GM18519 (cell line): Measurements from ENCODE around the gene DCLRE1B.

Source experiments
- ATAC-seq: cut with Tn5 transposase; IDR thresholded peaks from one replicate; pipeline ENCODE4 v1.9.1; 2021; ENCODE audit warnings: mild to moderate bottlenecking, moderate library complexity; ENCODE audit not compliant: unreplicated experiment, low FRiP score

DCLRE1B gene

DNA sequence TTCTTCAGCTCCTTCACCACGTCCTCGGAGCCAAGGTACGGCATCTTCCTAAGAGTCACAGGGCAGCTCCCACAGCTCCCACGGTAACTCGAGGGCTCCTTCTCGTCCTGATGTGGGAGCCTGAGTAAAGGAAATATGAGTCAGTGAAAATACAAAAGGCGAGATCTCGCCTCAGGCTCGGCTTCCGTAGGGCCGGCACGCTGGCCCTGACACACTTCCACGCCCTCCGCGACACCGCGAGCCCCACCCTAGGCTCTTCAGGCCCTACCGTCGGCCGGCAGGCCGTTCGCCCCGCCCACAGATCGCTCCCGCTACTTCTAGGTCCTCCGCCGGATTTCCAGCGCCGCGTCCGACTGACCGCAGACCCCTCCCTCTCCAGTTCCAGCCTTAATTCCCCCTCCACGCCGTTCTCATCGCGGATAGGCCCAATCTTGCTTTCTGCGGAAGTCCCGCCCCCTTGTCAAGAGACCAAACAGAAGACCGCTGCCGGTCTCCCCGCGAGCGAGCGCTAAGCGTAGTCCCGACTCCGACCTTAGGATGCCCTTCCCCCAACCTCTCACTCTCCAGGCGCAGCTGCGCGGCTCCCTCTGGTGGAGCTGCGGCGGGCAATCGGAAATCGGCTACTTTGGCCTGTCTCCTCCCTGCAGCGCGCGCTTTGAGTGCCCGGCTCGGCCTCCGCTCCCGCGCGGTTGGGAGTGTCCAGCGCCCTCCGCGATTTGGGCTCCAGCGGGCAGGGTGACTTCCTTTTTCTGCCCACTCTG lies at the start of gene DCLRE1B, which contains the start of gene AP4B1:
Gene DCLRE1B, plus strand, starts transcription at position 653 of the 761 bp plus-strand sequence. CDS start 261 bp downstream, outside the sequence.
Gene AP4B1, minus strand, starts transcription at position 126 of the 761 bp plus-strand sequence. Its CDS starts 82 bp downstream, at position 44.
- peak; percentile 79 for ATAC-seq

DNA sequence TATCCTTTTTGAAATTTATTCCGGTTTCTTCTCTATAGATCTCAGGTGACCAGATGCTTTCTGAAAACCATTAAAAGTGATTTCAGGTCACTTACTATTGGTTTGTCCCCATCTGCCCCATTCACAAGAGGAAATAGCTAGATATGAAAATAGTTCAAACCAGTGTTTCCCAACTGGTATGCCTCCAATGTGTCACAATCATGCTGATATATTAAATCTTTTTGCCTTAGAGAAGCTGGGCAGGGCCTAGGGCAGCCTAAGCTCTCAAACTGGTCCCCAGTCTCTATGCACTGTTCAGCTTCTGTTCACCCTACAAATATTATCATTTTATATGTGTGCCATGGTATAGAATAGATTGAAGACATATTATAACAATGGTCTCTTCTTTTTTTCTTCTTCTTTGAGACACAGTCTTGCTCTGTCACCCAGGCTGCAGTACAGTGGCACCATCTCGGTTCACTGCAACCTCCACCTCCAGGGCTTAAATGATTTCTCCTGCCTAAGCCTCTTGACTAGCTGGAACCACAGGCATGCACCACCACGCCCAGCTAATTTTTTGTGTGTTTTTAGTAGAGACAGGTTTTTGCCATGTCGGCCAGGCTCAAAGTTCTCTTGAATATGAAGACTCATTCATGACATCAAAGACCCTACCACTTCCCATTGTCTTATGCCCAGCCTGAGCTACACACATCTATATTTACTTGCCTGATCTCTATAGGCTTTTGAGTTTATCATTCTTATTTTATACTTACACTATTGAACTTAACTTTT lies 49.3 kb upstream of the DCLRE1B start:
- ATAC-seq, result no peak

DNA sequence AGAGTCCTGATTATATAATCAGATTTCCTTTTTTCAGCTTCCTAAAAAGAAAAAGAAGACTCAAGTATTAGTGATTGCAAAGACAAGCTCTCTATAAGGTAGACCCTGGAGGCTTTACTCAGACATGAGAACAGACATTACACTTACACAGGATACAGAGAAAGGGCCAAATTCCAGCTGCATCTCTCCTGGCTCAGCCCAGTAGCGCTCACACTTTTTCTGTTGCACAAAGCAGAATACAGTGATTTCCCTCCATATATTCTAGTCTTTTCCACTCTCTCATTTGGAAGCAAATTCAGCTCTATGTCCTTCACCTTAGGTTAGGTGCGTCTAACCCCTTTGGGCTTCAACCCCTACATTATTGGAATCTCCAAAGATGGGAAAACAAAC lies 48.7 kb upstream of the DCLRE1B start:
- ATAC-seq, result no peak

DNA sequence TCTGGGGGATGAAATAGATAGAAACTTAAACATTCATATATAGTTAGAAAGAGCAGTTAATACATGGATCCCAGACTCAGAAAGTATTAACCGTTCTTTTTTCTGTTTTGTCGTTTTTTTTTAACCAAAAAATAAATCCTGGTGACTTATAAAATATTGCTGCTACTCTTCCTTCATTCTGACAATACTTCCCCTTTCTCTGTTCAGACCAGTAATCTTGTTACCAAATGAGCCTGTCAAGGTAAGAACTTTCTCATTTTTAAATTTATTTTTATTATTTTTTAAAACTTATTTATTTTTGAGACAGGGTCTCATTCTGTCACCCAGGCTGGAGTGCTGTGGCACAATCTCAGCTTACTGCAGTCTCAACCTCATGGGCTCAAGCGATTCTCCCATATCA lies 47.4 kb upstream of the DCLRE1B start:
- no peak for ATAC-seq

DNA sequence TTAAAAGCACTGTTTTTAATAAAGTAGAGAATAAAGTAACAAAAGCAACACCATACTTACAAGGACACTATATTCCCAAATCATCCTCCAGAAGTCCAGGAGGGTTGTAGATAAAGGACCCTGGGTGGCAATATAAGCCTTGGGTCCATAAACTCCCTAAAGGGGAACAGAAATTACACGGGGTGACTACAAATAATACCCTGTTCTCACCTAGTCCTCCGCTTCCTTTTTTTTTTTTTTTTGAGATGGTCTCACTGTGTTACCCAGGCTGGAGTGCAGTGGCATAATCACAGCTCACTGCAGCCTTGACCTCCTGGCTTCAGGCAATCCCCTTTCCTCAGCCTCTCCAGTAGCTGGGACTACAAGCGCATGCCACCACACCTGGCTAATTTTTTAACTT lies 46.7 kb upstream of the DCLRE1B start:
- ATAC-seq, result no peak

DNA sequence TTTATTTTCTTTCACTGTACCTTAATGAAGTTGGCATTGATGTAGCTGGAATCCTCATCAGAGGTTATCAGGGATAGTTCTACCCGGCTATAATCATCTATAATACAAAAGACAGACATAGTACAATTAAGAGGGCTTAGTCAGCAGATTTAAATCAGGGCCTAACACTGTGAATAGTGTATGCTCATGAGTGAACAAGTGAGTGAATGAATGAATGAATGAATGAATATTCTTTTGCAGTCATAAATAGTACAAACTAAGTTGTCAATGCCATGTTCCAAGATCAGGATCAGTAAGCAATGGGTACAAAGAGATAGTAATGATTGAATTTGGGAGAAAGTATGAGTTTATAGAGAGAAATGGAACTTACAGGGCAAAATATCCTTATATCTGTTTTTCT lies 46.1 kb upstream of the DCLRE1B start:
- ATAC-seq, result no peak

DNA sequence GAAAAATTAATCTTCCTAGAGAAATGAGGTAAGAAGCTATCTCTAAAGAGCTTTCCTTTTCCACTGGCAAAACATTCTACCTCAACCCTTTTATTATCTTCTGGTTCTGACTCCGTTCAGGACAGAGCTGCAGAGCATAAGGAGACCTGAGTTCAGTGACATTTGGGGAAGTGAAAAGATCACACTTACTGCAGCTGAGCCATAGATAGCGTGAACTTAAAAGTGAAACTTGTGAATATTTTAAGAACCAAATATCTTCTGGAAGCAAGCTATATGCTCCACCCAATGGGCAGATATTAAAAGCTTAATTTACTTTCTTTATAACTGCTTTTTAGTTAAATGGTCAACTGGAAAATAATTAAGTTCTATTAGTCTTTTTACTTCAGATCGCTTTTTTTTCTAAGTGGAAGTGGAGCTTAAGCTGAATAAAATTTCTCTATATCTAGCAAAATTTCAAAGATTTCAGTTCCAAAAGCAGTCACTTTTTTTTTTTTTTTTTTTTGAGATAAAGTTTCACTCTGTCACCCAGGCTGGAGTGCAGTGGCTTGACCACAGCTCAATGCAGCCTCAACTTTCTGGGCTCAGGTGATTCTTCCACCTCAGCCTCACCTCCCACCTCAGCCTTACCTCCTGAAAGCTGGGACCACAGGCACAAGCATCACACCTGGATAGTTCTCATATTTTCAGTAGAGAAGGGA lies 45.5 kb upstream of the DCLRE1B start:
- ATAC-seq, result peak; percentile 84

DNA sequence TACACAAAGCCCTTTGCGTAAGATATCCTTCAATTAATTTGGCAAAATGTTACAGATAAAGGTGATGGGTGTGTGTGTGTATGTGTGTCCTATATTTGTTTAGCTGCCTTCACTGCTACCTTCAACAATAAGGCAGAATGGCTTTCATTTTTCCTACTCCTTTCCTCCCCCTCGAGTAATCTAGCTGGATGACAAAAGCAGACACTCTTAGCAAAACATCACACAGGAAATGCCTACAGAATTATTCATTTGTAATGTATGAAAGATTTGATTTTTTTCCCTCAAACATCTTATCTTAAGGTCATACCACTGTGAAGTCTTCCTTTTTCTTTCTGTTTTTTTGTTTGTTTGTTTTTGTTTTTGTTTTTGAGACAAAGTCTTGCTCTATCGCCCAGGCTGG lies 44.2 kb upstream of the DCLRE1B start:
- no peak for ATAC-seq

DNA sequence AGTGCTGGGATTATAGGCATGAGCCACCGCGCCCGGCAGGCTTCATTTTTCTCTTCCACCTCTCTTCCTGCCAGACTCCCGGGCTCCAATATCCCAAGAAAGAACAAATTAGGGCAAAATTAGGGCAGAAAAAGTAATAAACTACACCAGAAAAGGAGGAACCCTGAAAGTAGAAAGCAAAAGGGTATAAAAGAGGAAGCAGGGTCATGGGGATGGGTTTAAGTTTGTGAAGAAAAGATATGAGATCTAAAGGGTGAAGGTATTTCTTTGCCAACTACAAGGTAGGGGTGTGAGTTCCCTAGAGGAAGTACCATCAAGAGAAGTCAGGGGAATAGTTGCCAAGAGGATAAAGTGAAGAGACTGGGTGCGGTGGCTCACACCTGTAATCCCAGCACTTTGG lies 43.5 kb upstream of the DCLRE1B start:
- no peak for ATAC-seq

DNA sequence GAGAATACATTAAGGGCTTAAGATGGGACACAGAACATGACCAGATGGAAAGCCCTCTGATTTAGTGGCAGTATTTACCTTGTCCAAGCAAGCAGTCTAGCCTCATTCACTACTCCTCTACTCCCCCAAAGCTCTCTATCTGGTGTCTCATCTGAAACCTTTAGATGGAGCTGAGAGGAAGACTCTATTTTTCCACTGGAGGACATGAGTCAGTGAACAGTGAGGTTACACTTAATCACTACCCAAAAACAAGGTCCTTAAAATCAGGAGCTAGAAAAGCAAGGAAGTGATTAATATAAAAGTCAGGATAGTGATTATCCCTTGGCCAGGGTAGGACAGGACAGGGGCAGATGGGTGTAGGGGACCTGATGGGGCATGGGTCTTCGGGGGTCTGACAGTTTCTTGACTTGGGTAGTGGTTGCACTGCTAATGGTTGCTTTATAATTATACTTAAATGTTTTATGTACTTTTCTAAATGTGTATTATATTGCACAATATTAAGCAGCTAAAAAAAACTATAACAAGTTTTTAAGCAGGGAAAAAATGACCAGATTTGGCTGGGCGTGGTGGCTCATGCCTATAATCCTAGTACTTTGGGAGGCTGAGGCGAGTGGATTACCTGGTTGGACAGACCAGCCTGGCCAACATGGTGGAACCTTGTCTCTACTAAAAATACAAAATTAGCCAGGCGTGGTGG lies 36.6 kb upstream of the DCLRE1B start:
- ATAC-seq, result no peak

DNA sequence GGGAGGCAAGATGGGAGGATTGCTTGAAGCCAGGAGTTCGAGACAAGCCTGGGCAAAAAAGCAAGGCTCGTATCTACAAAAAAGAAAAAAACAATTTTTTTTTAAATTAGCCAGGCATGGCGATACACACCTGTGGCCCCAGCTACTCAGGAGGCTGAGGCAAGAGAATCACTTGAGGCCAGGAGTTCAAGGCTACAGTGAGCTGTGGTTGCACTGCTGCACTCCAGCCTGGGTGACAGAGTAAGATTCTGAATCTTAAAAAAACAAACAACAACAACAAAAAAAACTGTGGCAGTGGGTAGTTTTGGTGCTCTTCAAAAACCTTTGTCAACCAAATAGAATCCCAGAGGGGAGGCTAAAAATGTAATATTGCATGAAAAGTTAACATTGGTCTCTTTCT lies 34.3 kb upstream of the DCLRE1B start:
- no peak for ATAC-seq

DNA sequence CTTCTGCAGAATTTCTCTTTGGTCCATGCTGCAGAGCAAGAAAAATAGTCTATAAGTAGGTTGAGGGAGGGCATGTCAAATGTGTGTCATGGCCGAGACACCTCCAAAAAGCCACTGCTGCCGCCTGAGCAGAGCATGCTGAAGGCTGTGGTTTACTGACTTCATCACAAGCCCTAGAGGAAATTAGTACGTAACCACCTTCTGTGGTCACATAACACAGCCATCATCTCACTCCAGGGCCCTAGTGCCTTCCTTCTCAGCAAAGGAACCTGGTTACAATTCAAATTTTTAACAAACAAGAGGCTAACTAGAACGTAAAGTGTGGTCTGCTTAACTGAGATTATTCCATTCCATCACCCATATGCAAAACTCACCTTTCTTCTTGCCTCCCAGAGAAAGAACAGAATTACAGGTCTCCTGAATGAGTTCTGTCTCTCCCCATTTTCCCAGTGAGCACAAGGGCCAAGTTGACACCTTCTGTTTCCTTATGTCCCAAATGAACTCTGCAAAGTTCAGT lies 33.5 kb upstream of the DCLRE1B start, which contains the start of gene PTPN22:
Gene PTPN22, minus strand, starts transcription at position 116 of the 517 bp plus-strand sequence.
- peak; percentile 91 for ATAC-seq

DNA sequence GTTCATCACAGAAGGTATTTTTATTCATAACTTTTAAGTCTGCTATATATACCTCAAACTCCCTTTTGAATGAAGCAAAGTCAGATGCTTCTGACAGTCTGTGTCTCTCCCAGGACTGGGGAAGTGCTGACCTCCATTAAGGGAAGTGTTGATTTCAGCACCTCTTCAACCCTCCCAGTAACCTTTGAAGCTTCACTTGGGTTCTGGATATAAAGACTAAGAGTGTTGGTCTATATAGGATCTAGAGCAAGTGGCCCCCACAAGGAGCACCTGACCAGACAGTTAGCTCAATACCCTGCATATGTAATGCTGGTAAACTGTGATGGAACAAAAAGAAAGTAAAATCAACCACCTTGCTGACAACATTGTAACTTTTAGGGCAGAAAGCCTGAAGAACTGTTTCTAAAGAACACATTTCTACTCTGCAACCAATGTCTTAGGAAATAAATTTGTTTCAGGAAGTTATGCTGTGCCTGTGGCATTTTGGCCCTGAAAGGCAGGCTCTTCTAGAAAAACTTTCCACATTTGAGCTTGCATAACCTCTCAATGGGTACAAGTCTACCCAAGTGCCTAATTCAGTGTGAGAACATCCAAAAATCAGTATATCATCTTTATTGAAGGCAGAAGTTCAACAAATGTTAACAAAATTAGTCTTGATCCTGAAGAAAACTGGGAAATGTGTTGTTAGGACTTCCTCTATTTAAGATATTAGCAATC lies 32.7 kb upstream of the DCLRE1B start:
- ATAC-seq, result no peak

DNA sequence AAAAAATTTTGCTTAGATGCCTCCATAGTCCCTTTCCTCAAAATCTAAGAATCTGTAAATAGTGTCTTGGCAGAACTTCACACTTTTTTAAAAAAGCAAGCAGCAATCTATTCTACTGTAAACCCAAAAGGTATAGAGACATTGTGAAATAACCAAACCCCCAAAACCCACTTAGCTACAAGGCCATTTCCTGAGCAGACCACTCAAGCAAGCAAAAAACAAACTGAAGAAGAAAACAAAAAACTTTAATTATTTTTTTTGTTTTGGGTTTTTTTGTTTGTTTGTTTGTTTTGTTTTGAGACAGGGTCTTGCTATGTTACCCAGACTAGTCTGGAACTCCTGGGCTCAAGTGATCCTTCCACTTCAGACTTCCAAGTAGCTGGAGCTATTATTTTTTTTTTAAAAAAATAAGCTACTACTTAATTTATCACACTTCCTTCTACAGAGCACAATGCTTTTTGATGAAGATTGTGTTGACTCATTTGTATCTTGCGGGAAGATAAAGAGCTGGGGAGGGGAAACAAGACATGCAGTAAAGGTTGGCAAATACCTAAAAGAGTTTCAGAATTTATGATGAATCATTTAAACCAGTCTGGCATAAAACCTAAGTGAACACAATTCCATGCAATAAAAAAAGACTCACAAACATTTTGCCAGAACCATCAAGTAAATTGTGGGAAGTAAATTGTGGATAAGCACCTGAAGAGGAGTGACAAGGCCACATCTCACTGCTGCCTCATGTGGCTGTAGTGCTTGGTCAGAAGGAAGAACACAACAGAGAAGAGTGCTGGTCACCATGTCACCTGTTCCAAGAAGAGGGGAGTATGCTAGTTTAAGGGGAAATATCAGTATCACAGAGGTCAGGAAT lies 30.9 kb upstream of the DCLRE1B start:
- no peak for ATAC-seq

DNA sequence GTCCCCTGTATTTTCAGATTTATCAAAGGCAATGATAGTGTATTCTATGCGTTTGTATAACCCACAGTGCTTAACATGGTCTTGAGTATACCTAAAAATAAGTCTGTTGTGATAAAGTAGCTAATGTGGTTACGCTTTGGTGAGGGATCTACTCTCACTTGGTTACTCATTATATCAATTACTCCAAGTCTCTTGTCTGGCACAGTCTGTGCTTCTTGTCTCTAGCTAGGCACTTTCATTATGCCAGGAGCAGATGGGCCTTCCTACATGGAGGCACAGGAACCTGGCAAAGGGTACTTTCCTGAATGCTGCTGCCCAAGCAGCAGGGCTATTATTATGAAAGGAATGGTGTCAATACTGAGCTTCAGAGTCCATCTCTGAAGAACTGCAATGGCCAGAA lies 29.4 kb upstream of the DCLRE1B start:
- no peak for ATAC-seq

DNA sequence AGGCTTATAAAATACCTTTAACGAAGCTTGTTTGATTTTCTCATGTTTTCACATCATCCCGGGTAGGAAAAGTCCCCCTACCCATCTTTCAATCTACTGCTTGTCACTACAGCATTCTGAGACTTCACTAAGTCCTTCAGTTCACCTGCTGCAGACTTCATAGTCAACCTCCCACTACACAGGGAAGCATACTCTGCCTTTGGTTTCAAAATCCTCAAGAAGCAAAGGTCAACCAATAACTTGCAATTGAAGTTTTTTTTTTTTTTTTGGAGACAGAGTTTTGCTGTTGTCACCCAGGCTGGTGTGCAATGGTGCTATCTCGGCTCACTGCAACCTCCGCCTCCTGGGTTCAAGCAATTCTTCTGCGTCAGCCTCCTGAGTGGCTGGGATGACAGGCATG lies 28.9 kb upstream of the DCLRE1B start:
- no peak for ATAC-seq

DNA sequence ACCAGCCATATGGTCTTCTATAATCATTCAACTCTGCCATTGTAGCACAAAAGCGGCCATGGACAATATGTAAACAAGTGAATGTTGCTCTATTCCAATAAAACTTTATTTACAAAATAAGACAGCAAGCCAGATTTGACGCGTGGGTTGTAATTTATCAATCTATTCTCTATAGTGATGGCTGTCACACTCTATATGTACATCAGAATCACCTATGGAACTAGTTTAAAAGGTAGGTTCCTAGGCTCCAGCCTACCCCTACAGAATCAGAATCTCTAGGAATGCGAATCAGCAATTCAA lies 25.4 kb upstream of the DCLRE1B start:
- no peak for ATAC-seq

DNA sequence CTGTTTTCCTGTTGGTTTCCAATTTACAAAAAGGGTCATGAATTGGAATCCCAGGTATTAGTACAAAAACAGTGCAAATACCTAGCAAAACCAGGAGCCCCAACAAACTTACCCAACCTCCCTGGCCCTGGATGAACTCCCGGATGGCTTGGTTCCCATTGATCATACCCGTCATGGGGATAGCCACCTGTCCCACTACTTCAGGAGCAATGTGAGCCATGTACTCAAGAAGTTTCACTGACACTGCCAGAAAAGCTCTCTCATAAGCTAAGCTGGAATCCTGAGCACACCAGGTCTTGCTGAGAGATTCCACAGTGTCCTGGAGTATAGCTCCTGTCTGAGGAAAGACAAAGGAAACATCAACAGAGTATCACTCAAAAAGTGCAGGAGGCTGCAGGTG lies 23.5 kb upstream of the DCLRE1B start:
- no peak for ATAC-seq
